IMR-90 (cell line): ENCODE results near the gene FMNL1. TPM values are rescaled to one million over a fixed set of nuclear protein-coding genes. Genes with fewer than 3 reads are reported as not detected.

Experiments
- ATAC-seq: fragments of 200-7000 bp; cut with Tn5 transposase; 2 replicates; pipeline ENCODE4 v1.9.1; 2020; ENCODE audit warnings: low read depth, mild to moderate bottlenecking, moderate library complexity
- BruUV-seq: library from RNA; stranded (reverse); fragments of 400-500 nt; replicated peaks from 2 replicates; lab custom pipeline; 2021; lab: Mats Ljungman, UMichigan
- CTCF ChIA-PET: fragments of 300-600 bp; formaldehyde crosslinking; extraction: SDS; loops from one replicate; lab custom pipeline; 2021; ENCODE audit warnings: antibody characterized with exemption; lab: Yijun Ruan, JAX
- POLR2A ChIA-PET: fragments of 300-600 bp; sonication (Branson Sonifier 250); formaldehyde crosslinking; loops from one replicate; lab custom pipeline; 2022; ENCODE audit warnings: antibody characterized with exemption; ENCODE audit not compliant: unreplicated experiment; lab: Charles Lee
- DNase-seq: peaks from one replicate; pipeline ENCODE4 v3.0.0; 2013
- H2AFZ ChIP-seq: replicated peaks from 2 replicates; pipeline ENCODE3; 2013; ENCODE audit warnings: low read length, mild to moderate bottlenecking; ENCODE audit not compliant: poor library complexity
- H2AK5ac ChIP-seq: 2 replicates; pipeline ENCODE4 v1.6.1; 2013; ENCODE audit warnings: low read depth, low read length, inconsistent platforms
- H2AK9ac ChIP-seq: replicated peaks from 2 replicates; pipeline ENCODE3; 2013; ENCODE audit warnings: mild to moderate bottlenecking, low read depth, low read length, moderate library complexity; ENCODE audit not compliant: poor library complexity
- H2BK120ac ChIP-seq: 2 replicates; pipeline ENCODE4 v1.6.1; 2013; ENCODE audit warnings: low read depth, low read length, inconsistent platforms
- H2BK15ac ChIP-seq: 3 replicates; pipeline ENCODE4 v1.6.1; 2013; ENCODE audit warnings: low read depth, low read length, inconsistent platforms
- H2BK20ac ChIP-seq: 2 replicates; pipeline ENCODE4 v1.6.1; 2013; ENCODE audit warnings: low read depth, mild to moderate bottlenecking, inconsistent platforms, low read length, moderate library complexity
- H2BK5ac ChIP-seq: 2 replicates; pipeline ENCODE4 v1.6.1; 2013; ENCODE audit warnings: mild to moderate bottlenecking, low read depth, low read length, inconsistent platforms; ENCODE audit not compliant: poor library complexity, severe bottlenecking
- H3K14ac ChIP-seq: replicated peaks from 2 replicates; pipeline ENCODE4 v1.6.1; 2013; ENCODE audit warnings: low read depth, low read length, inconsistent platforms
- H3K18ac ChIP-seq: 2 replicates; pipeline ENCODE4 v1.6.1; 2013; ENCODE audit warnings: low read depth, low read length, control low read depth
- H3K23ac ChIP-seq: 2 replicates; pipeline ENCODE4 v1.6.1; 2013; ENCODE audit warnings: low read depth, low read length, inconsistent platforms
- H3K27ac ChIP-seq: 2 replicates; pipeline ENCODE4 v1.5.1; 2013; ENCODE audit warnings: mild to moderate bottlenecking, control low read depth, low read length; ENCODE audit not compliant: insufficient read depth
- H3K27me3 ChIP-seq: 2 replicates; pipeline ENCODE4 v1.6.1; 2013; ENCODE audit warnings: low read length; ENCODE audit not compliant: control insufficient read depth, insufficient read depth
- H3K36me3 ChIP-seq: 2 replicates; pipeline ENCODE4 v1.6.1; 2013; ENCODE audit warnings: low read length, mixed read lengths; ENCODE audit not compliant: control insufficient read depth, insufficient read depth
- H3K4ac ChIP-seq: 2 replicates; pipeline ENCODE4 v1.6.1; 2013; ENCODE audit warnings: low read depth, low read length, inconsistent platforms
- H3K4me1 ChIP-seq: 2 replicates; pipeline ENCODE4 v1.6.1; 2013; ENCODE audit warnings: low read length, mixed read lengths; ENCODE audit not compliant: control insufficient read depth, insufficient read depth
- H3K4me2 ChIP-seq: 2 replicates; pipeline ENCODE4 v1.6.1; 2013; ENCODE audit warnings: low read depth, mild to moderate bottlenecking, control low read depth, low read length, moderate library complexity
- H3K4me3 ChIP-seq: 2 replicates; pipeline ENCODE4 v1.5.1; 2013; ENCODE audit warnings: low read depth, mild to moderate bottlenecking, control low read depth, low read length, moderate library complexity; ENCODE audit not compliant: insufficient read depth
- H3K56ac ChIP-seq: 2 replicates; pipeline ENCODE4 v1.6.1; 2013; ENCODE audit warnings: low read length, inconsistent platforms; ENCODE audit not compliant: insufficient read depth; ENCODE audit errors: extremely low read depth
- H3K79me1 ChIP-seq, 2 experiments: 2 replicates each; pipeline ENCODE4 v1.6.1; 2013; ENCODE audit warnings: low read length in 2 of 2, inconsistent platforms in 1 of 2, low read depth in 1 of 2
- H3K9ac ChIP-seq: 2 replicates; pipeline ENCODE4 v1.6.1; 2013; ENCODE audit warnings: low read depth, low read length, control low read depth
- H3K9me1 ChIP-seq: 2 replicates; pipeline ENCODE4 v1.6.1; 2013; ENCODE audit warnings: low read length, inconsistent platforms; ENCODE audit not compliant: insufficient read depth
- H3K9me3 ChIP-seq: 2 replicates; pipeline ENCODE4 v1.6.1; 2013; ENCODE audit warnings: low read length; ENCODE audit not compliant: control insufficient read depth, insufficient read depth
- H4K20me1 ChIP-seq: 2 replicates; pipeline ENCODE4 v1.6.1; 2013; ENCODE audit warnings: low read length, inconsistent platforms; ENCODE audit not compliant: insufficient read depth
- H4K5ac ChIP-seq: 2 replicates; pipeline ENCODE4 v1.6.1; 2013; ENCODE audit warnings: mild to moderate bottlenecking, low read depth, low read length, control low read depth
- H4K8ac ChIP-seq, 2 experiments: 2 replicates each; pipeline ENCODE4 v1.6.1; 2013; ENCODE audit warnings: low read depth in 2 of 2, low read length in 2 of 2, control low read depth in 1 of 2, inconsistent platforms in 1 of 2
- H4K91ac ChIP-seq: 2 replicates; pipeline ENCODE4 v1.6.1; 2013; ENCODE audit warnings: low read depth, low read length, inconsistent platforms; ENCODE audit not compliant: insufficient read depth
- BHLHE40 ChIP-seq: fragments of 150-350 bp; IDR thresholded peaks from 2 replicates; pipeline ENCODE4 v1.6.1; 2016; ENCODE audit warnings: mild to moderate bottlenecking, low read depth, low read length
- CEBPB ChIP-seq: IDR thresholded peaks from 2 replicates; pipeline ENCODE4 v1.6.1; 2012; ENCODE audit warnings: low read depth, low read length, improper control_type of control experiment
- CHD1 ChIP-seq: IDR thresholded peaks from 2 replicates; pipeline ENCODE4 v1.6.1; 2012; ENCODE audit warnings: low read depth, low read length, improper control_type of control experiment
- CTCF ChIP-seq: conservative IDR thresholded peaks from 2 replicates; pipeline ENCODE4 v1.5.1; 2012; ENCODE audit warnings: mild to moderate bottlenecking, low read depth, low read length, improper control_type of control experiment
- FOS ChIP-seq: fragments of 150-350 bp; IDR thresholded peaks from 2 replicates; pipeline ENCODE4 v1.6.1; 2016; ENCODE audit warnings: low read depth, low read length
- MAFK ChIP-seq: IDR thresholded peaks from 2 replicates; pipeline ENCODE4 v1.6.1; 2012; ENCODE audit warnings: low read depth, low read length, improper control_type of control experiment
- MAZ ChIP-seq: IDR thresholded peaks from 2 replicates; pipeline ENCODE4 v1.6.1; 2012; ENCODE audit warnings: low read depth, mild to moderate bottlenecking, low read length, improper control_type of control experiment, moderate library complexity, borderline replicate concordance
- MXI1 ChIP-seq: IDR thresholded peaks from 2 replicates; pipeline ENCODE4 v1.6.1; 2012; ENCODE audit warnings: low read depth, mild to moderate bottlenecking, low read length, moderate library complexity, borderline replicate concordance
- NFE2L2 ChIP-seq: fragments of 150-350 bp; IDR thresholded peaks from 2 replicates; pipeline ENCODE4 v1.6.1; 2016; ENCODE audit warnings: low read depth, mild to moderate bottlenecking, low read length
- POLR2A ChIP-seq: IDR thresholded peaks from 2 replicates; pipeline ENCODE4 v1.6.1; 2012; ENCODE audit warnings: mild to moderate bottlenecking, low read depth, low read length
- RAD21 ChIP-seq: IDR thresholded peaks from 2 replicates; pipeline ENCODE4 v1.6.1; 2012; ENCODE audit warnings: low read length, improper control_type of control experiment
- RCOR1 ChIP-seq: IDR thresholded peaks from 2 replicates; pipeline ENCODE4 v1.6.1; 2012; ENCODE audit warnings: mild to moderate bottlenecking, low read length, improper control_type of control experiment; ENCODE audit not compliant: insufficient replicate concordance
- RFX5 ChIP-seq: IDR thresholded peaks from 2 replicates; pipeline ENCODE4 v1.8.0; 2012; ENCODE audit warnings: low read depth, mild to moderate bottlenecking, low read length, moderate library complexity
- SMC3 ChIP-seq: fragments of 150-350 bp; IDR thresholded peaks from 2 replicates; pipeline ENCODE4 v1.6.1; 2016; ENCODE audit warnings: low read depth, mild to moderate bottlenecking, antibody characterized with exemption, low read length, moderate library complexity
- USF2 ChIP-seq: fragments of 150-350 bp; IDR thresholded peaks from 2 replicates; pipeline ENCODE4 v1.6.1; 2017; ENCODE audit warnings: mild to moderate bottlenecking, antibody characterized with exemption, low read length, low read depth
- WGBS, 2 experiments: methylation state at CpG; one replicate each; pipeline versions ENCODE4 v1.1.5 to v1.1.7; 2013; ENCODE audit warnings: missing lambda C conversion rate in 2 of 2; ENCODE audit not compliant: insufficient read length in 1 of 2; ENCODE audit errors: extremely low coverage in 2 of 2; 5-methylcytosine and 5-hydroxymethylcytosine counted together
- dilution Hi-C: fragments of 300-500 bp; cut with HindIII; formaldehyde crosslinking; loops from one replicate; pipeline ENCODE4 v1.14.3; 2018; ENCODE audit warnings: low sequenced_read_pairs; ENCODE audit not compliant: unreplicated experiment
- in situ Hi-C: fragments of 300-500 bp; cut with MboI; formaldehyde crosslinking; loops from 3 replicates; pipeline ENCODE4 v1.14.3; 2019; ENCODE audit warnings: low sequenced_read_pairs, inconsistent platforms, mixed read lengths
- intact Hi-C: fragments of 100-400 bp; cut with micrococcal nuclease; formaldehyde crosslinking; loops from 2 replicates; pipeline ENCODE4 v1.10.0; 2022
- polyA plus RNA-seq, 3 experiments: library from polyadenylated mRNA; depleted of rRNA; stranded (reverse); fragments of >200 nt; gene quantifications; 2 replicates each; pipeline ENCODE4 v1.2.3, GENCODE V29; 2012; ENCODE audit warnings: low replicate concordance in 1 of 3
- total RNA-seq: library from RNA; depleted of rRNA; stranded (reverse); fragments of >200 nt; gene quantifications from 2 replicates; pipeline ENCODE4 v1.2.3, GENCODE V29; 2012

FMNL1 gene
- total and polyA plus RNA-seq, 2 of the 4 experiments (the other 2 are of a cell fraction) = 0.36 to 2.3 TPM

- no peak overlapping the region for H3K14ac ChIP-seq
- H2BK15ac ChIP-seq = no peak overlapping the region
- no peak overlapping the region for H3K18ac ChIP-seq
- H3K4me2 ChIP-seq = no peak overlapping the region
- H2BK20ac ChIP-seq = no peak overlapping the region
- H4K91ac ChIP-seq = no peak overlapping the region
- no peak overlapping the region for H2AK5ac ChIP-seq
- H3K4me1 ChIP-seq = peaks cover 3% of the 10 kb centered on the region; the same call in 1 of the 2 replicates
- WGBS, 2 experiments = 64% methylated on average over 11 of the region's 16 CpGs; no CpG with 5 or more reads in 1 of the 2 experiments
- no peak overlapping the region for H2BK120ac ChIP-seq
- no peaks in the 10 kb centered on the region for H3K27me3 ChIP-seq
- no peak overlapping the region for H2AK9ac ChIP-seq
- POLR2A ChIA-PET = no interaction called here
- no peak overlapping the region for H3K9ac ChIP-seq
- intact Hi-C loops = loop anchor here (1.0 to 2.0 kb wide), 3 partner anchors 39 to 108 kb away; no protein-coding TSS in a partner anchor
- peaks cover 28% of the 10 kb centered on the region for H3K36me3 ChIP-seq
- dilution Hi-C loops = no loop called here
- H3K9me1 ChIP-seq = 0 out of 2 replicates have a peak, but pooled peaks cover 3% of the 10 kb centered on the region
- H2AFZ ChIP-seq = no peak overlapping the region
- H3K23ac ChIP-seq = no peak overlapping the region
- H4K20me1 ChIP-seq = peaks cover 5% of the 10 kb centered on the region; the same call in 1 of the 2 replicates
- peak; percentile 73 for ATAC-seq
- no peak overlapping the region for H3K4ac ChIP-seq
- in situ Hi-C loops = loop anchor here (5.0 kb wide), 1 partner anchor 110 kb away; no protein-coding TSS in a partner anchor
- no peaks in the 10 kb centered on the region for H3K9me3 ChIP-seq
- BruUV-seq = no TSS peak
- H3K79me1 ChIP-seq = peaks cover 3 to 13% of the 10 kb centered on the region in 2 experiments; a peak in 1 of 4 replicates
- CTCF ChIA-PET = interaction anchor here (0.5 to 2.5 kb wide), 18 partner anchors 10 to 153 kb away, joined by 3 to 16 read pairs (median 4); partner anchors contain the start of gene MAP3K14
- no peak overlapping the region for H3K56ac ChIP-seq
- H3K27ac ChIP-seq = no peak overlapping the region
- no peak overlapping the region for H4K8ac ChIP-seq
- no peak overlapping the region for H4K5ac ChIP-seq
- no peak overlapping the region for H3K4me3 ChIP-seq
- DNase-seq = peak; percentile 91
- H2BK5ac ChIP-seq = no peak overlapping the region
- no peak for TF ChIP-seq FOS
- peak; percentile 83 for TF ChIP-seq CTCF
- TF ChIP-seq SMC3 = peak; percentile 97
- TF ChIP-seq MXI1 = no peak
- no peak for TF ChIP-seq NFE2L2
- TF ChIP-seq RAD21 = peak; percentile 86
- TF ChIP-seq CEBPB = no peak
- no peak for TF ChIP-seq CHD1
- no peak for TF ChIP-seq MAZ
- TF ChIP-seq USF2 = no peak
- peak; percentile 98 for TF ChIP-seq MAFK
- TF ChIP-seq RFX5 = no peak
- TF ChIP-seq RCOR1 = no peak
- no peak for TF ChIP-seq POLR2A
- no peak for TF ChIP-seq BHLHE40
Measured at GRCh38 chr17:45277216-45277849, 55.6 kb downstream of the FMNL1 start.
